Loucy (cell line): ENCODE results near the gene ADARB2.

ENCODE experiments used
- H2AFZ ChIP-seq: fragments of 200-600 bp; sonication (generic); 2 replicates; pipeline ENCODE4 v1.6.0; 2016; ENCODE audit warnings: antibody characterized with exemption, mild to moderate bottlenecking, low read length, moderate library complexity
- H3F3A ChIP-seq: fragments of 200-600 bp; 2 replicates; pipeline ENCODE4 v1.6.0; 2016; ENCODE audit warnings: antibody characterized with exemption, low read depth, mild to moderate bottlenecking
- H3K27me3 ChIP-seq: fragments of 200-600 bp; sonication (generic); 2 replicates; pipeline ENCODE4 v1.6.1; 2014; ENCODE audit warnings: low read length, mild to moderate bottlenecking; ENCODE audit not compliant: insufficient read depth, poor library complexity, severe bottlenecking
- H3K36me3 ChIP-seq: fragments of 200-600 bp; sonication (generic); 2 replicates; pipeline ENCODE4 v1.6.1; 2016; ENCODE audit warnings: low read length; ENCODE audit not compliant: insufficient read depth
- H3K4me1 ChIP-seq: fragments of 200-600 bp; sonication (generic); 2 replicates; pipeline ENCODE4 v1.5.1; 2014; ENCODE audit warnings: low read length, mild to moderate bottlenecking; ENCODE audit not compliant: insufficient read depth, poor library complexity, severe bottlenecking
- H3K4me2 ChIP-seq: fragments of 200-600 bp; sonication (generic); 2 replicates; pipeline ENCODE4 v1.6.0; 2014; ENCODE audit warnings: antibody characterized with exemption, low read length, low read depth, mild to moderate bottlenecking; ENCODE audit not compliant: poor library complexity, severe bottlenecking
- H3K4me3 ChIP-seq: fragments of 200-600 bp; sonication (generic); 2 replicates; pipeline ENCODE4 v1.5.1; 2014; ENCODE audit warnings: low read length, mild to moderate bottlenecking, mixed read lengths; ENCODE audit not compliant: poor library complexity, severe bottlenecking
- H3K79me2 ChIP-seq: fragments of 200-600 bp; sonication (generic); 2 replicates; pipeline ENCODE4 v1.6.1; 2014; ENCODE audit warnings: low read length; ENCODE audit not compliant: insufficient read depth
- H3K9ac ChIP-seq: fragments of 200-600 bp; sonication (generic); 2 replicates; pipeline ENCODE4 v1.6.0; 2014; ENCODE audit warnings: mild to moderate bottlenecking, low read depth, low read length, moderate library complexity; ENCODE audit not compliant: poor library complexity, severe bottlenecking
- H3K9me2 ChIP-seq: fragments of 200-600 bp; sonication (generic); replicated peaks from 2 replicates; pipeline ENCODE4 v1.6.1; 2016; ENCODE audit warnings: low read depth, low read length, mixed read lengths
- H3K9me3 ChIP-seq: fragments of 200-600 bp; sonication (generic); 2 replicates; pipeline ENCODE4 v1.6.1; 2014; ENCODE audit warnings: mild to moderate bottlenecking, antibody characterized with exemption, low read length, low read depth; ENCODE audit not compliant: insufficient read depth
- H4K20me1 ChIP-seq: fragments of 200-600 bp; sonication (generic); 2 replicates; pipeline ENCODE4 v1.6.0; 2014; ENCODE audit warnings: antibody characterized with exemption, low read length, mild to moderate bottlenecking; ENCODE audit not compliant: insufficient read depth, poor library complexity, severe bottlenecking
- CTCF ChIP-seq: fragments of 200-600 bp; sonication (generic); conservative IDR thresholded peaks from 2 replicates; pipeline ENCODE4 v1.5.1; 2014; ENCODE audit warnings: mild to moderate bottlenecking, antibody characterized with exemption, low read length
- EZH2phosphoT487 ChIP-seq: fragments of 200-600 bp; IDR thresholded peaks from 2 replicates; pipeline ENCODE4 v1.6.1; 2018; ENCODE audit warnings: antibody characterized with exemption, mild to moderate bottlenecking, moderate library complexity, borderline replicate concordance

Gene ADARB2

GRCh38 chr10:1514681-1515080 lies 222.6 kb downstream of the ADARB2 start:
- Histone ChIP-seq H3K27me3 (no peaks in the 10 kb centered on the region), H3K9me3 (no peaks in the 10 kb centered on the region), H3K4me1 (no peaks in the 10 kb centered on the region), H3K9me2 (no peaks in the 10 kb centered on the region), H3K9ac (no peak overlapping the region), H2AFZ (no peak overlapping the region), H3K4me3 (no peak overlapping the region), H3F3A (no peaks in the 10 kb centered on the region), H3K4me2 (no peak overlapping the region), H4K20me1 (no peaks in the 10 kb centered on the region), H3K79me2 (no peaks in the 10 kb centered on the region), H3K36me3 (no peaks in the 10 kb centered on the region)
- no peak for TF ChIP-seq EZH2phosphoT487
- TF ChIP-seq CTCF = no peak

DNA sequence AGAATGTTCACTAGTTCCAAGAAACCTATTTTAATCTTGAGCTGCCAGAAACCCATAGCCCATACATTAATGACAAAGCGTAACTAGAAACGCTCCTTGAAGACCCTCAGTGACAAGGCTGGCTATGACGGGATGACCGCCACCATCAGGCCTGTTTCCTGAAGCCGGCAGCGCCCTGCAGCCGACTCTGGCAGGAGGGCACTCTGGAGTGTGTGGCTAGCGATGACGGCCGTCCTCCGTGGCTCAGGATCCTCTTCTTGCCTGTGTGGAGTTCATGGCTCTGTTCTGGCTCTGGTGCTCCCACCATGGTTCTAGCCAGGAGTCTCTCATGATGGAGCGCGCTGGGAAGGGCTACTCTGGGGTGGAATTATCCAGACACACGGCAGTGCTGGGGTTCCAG lies 224.1 kb downstream of the ADARB2 start:
- H3F3A ChIP-seq = no peaks in the 10 kb centered on the region
- H3K4me2 ChIP-seq = no peak overlapping the region
- H3K79me2 ChIP-seq = no peaks in the 10 kb centered on the region
- no peaks in the 10 kb centered on the region for H3K9me3 ChIP-seq
- no peaks in the 10 kb centered on the region for H3K9me2 ChIP-seq
- no peaks in the 10 kb centered on the region for H3K27me3 ChIP-seq
- H3K4me3 ChIP-seq = no peak overlapping the region
- no peak overlapping the region for H2AFZ ChIP-seq
- H3K36me3 ChIP-seq = no peaks in the 10 kb centered on the region
- H3K4me1 ChIP-seq = no peaks in the 10 kb centered on the region
- TF ChIP-seq EZH2phosphoT487 (no peak), CTCF (no peak)
- H4K20me1 ChIP-seq = no peaks in the 10 kb centered on the region
- H3K9ac ChIP-seq = no peak overlapping the region

DNA sequence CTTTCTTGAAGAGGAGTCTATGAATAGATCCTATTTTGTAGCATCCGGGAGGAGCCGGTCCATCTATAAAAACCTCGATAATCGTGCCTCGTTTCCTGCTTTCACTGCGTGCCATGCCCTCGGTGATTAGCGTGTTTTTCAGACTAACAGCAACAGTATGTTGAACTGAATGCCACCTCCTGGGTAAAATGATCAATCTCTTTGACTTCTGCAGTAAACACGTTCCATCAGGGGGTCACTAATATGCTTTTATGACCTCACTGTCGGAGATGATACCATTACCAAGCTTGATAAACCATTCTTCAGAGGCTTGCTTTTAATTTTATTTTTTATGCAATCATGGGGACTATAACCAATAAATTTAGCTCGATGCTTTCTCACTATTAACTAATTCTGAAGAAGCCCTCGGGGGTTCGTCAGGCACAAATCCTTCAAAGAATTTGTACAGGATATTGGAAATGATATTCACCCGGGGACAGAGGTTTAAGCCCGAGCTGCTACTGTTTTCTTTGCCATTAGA lies 228.3 kb downstream of the ADARB2 start:
- Histone ChIP-seq H2AFZ (no peak overlapping the region), H3K36me3 (no peaks in the 10 kb centered on the region), H3K4me3 (no peak overlapping the region), H3K9me3 (no peaks in the 10 kb centered on the region), H4K20me1 (no peaks in the 10 kb centered on the region), H3K79me2 (no peaks in the 10 kb centered on the region), H3K4me2 (no peak overlapping the region), H3F3A (no peaks in the 10 kb centered on the region), H3K27me3 (no peaks in the 10 kb centered on the region), H3K9ac (no peak overlapping the region), H3K4me1 (no peaks in the 10 kb centered on the region), H3K9me2 (no peaks in the 10 kb centered on the region)
- TF ChIP-seq CTCF (no peak), EZH2phosphoT487 (no peak)
